Measurements from ENCODE around the gene ZNF276.
"Not testable (repeated sequence)": the region's sequence is repeated elsewhere in the genome, so short reads cannot be mapped to it uniquely, and the experiment has no call there.

The ZNF276 gene

GRCh38 chr16:89720813-89721545, at the start of gene ZNF276, which contains the start of gene VPS9D1:
Gene ZNF276 (plus strand): TSS chr16:89721537. CDS start chr16:89721641, 104 bp downstream.
Gene VPS9D1 (minus strand): TSS chr16:89720898. CDS start chr16:89720861, 37 bp downstream.
- ATAC-seq: peak; percentile 60 to 61

- ATAC-seq: not testable (repeated sequence)
These were observed 49.8 kb upstream of the ZNF276 start for GRCh38 chr16:89671565-89671964.

- no peak for ATAC-seq
These were observed 49.0 kb upstream of the ZNF276 start for GRCh38 chr16:89672177-89672941.

GRCh38 chr16:89678258-89678657, 43.1 kb upstream of the ZNF276 start:
- ATAC-seq: no peak

- no peak for ATAC-seq
These were observed 35.4 kb upstream of the ZNF276 start for GRCh38 chr16:89685916-89686315.

DNA sequence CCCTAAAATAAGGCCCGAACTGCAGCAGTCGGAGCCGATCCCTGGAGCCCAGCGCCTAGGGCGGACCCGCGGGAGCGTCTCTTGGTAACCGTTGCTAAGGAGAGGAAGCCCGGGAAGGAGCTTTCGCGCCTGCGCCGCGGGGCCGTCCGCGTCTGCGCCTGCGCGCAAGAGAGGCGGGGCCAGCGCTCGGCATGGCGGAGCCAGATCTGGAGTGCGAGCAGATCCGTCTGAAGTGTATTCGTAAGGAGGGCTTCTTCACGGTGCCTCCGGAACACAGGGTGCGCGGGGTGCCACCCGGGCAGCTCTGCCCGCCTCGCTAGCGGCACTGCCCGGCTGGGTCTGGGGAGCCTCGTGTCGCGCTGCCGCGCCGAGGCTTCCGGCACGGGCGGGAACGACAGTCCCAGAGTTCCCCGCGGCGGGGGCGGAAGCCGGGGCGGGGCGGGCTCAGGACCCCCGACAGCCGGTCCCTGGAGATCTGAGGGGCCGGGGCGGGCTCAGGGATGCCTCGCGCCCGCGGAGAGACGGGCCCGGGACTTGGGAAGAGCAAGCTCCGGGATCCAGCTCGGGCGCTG, 34.7 kb upstream of the ZNF276 start, which contains the start of gene CDK10:
Gene CDK10, plus strand, starts transcription at position 170 of the 572 bp plus-strand sequence. Its CDS starts 22 bp downstream, at position 192.
- ATAC-seq: peak; percentile 90 to 92

- peak; percentile 18 to 31 for ATAC-seq
These were observed 34.0 kb upstream of the ZNF276 start for GRCh38 chr16:89687092-89687940.

GRCh38 chr16:89688395-89688794, 32.9 kb upstream of the ZNF276 start:
- ATAC-seq: no peak

GRCh38 chr16:89689142-89689541, 32.2 kb upstream of the ZNF276 start:
- no peak for ATAC-seq

DNA sequence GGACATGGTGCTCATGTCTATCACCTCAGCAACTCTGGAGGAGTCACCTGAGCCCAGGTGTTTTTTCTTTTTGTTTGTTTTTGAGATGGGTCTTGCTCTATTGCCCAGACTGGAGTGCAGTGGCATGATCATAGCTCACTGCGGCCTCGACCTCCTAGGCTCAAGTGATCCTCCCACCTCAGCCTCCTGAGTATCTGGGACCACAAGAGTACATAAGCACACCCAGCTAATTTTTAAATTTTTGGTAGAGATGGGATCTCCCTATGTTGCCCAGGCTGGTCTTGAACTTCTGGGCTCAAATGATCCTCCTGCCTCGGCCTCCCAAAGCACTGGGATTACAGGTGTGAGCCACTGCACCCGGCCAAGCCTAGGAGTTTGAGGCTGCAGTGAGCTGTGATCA, 31.7 kb upstream of the ZNF276 start:
- ATAC-seq: not testable (repeated sequence)

DNA sequence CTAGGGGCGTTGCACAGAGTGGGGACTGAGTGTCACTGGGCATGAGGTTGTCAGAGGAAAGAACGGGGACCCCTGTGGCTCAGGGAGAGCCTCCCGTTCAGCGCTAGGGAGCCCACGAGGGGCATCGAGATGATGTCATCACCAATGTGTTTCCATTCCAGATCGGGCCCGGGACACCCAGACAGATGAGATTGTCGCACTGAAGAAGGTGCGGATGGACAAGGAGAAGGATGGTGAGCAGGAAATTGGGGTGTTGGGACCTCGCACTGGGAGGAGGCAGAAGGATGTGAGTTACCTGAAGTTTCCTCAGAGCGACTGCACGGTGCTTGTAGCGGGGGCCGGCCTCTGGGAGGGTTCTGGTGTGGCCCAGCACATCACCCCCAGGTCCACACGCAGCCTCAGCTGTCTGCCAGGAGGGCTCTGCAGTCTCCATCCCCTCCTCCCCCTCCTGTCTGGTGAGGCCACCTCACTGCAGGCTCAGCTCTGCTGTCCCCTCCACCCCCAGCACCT, 30.9 kb upstream of the ZNF276 start:
- ATAC-seq: no peak

DNA sequence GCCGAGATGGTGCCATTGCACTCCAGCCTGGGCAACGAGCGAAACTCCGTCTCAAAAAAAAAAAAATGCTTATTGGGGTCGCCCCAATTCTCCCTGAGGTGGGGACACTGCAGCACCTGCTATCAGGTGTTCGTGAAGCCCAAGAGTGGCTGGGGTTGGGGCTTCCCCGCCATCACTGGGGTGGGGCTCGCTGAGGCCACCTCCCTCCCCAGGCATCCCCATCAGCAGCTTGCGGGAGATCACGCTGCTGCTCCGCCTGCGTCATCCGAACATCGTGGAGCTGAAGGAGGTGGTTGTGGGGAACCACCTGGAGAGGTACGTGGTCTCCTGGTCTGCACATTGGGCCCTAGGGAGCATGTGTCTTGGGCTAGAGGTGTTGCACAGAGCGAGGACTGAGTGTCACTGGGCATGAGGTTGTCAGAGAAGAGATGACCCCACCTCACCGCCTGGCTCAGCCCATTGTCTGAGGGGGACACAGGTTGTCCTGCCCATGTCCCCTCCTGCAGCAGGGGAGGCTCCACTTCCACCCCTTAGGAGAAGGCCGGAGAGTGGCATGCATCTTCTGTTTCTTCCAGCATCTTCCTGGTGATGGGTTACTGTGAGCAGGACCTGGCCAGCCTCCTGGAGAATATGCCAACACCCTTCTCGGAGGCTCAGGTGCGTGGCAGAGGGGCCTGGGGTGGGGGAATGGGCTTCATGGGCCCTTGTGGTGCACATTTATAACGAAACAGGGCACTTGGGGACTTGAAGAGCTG, 29.9 kb upstream of the ZNF276 start:
- no peak for ATAC-seq

GRCh38 chr16:89691986-89692569, 29.3 kb upstream of the ZNF276 start:
- no peak for ATAC-seq

GRCh38 chr16:89693289-89693731, 28.0 kb upstream of the ZNF276 start:
- no peak for ATAC-seq

GRCh38 chr16:89693931-89694783, 27.2 kb upstream of the ZNF276 start:
- ATAC-seq: no peak

GRCh38 chr16:89694784-89695085, 26.6 kb upstream of the ZNF276 start:
- ATAC-seq: not testable (repeated sequence)

- ATAC-seq: no peak
These were observed 26.1 kb upstream of the ZNF276 start for GRCh38 chr16:89695086-89695874.

DNA sequence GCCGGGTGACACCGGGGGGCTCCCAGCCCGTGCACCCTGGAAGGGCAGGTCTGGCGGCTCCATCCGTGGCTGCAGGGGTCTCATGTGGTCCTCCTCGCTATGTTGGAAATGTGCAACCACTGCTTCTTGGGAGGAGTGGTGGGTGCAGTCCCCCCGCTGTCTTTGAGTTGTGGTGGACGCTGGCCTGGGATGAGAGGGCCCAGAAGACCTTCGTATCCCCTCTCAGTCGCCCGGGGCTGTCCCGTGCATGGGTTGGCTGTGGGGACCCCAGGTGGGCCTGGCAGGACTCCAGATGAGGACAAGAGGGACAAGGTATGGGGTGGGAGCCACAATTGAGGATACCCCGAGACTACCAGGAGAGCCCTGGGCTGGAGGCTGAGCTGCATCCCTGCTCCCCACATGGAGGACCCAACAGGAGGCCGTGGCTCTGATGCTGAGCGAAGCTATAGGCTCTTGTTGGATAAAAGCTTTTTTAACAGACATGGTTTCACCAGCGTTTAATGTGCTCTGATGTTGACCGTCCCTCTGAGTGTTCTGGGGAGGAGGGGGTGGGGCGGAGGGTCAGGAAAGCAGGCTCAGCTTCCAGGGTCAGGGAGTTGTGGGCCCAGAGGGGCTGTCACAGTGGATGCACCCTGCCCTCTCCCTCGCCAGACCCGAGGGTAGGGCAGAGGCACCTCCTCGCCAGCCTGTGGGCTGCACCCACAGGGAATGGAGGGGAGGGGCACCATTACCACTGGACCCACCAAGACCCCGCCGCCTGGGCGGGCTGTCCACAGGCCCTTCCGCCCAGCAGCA, 25.3 kb upstream of the ZNF276 start:
- ATAC-seq: no peak

All from activated CD4-positive, CD25-positive, alpha-beta regulatory T cell treated with anti-CD3 and anti-CD28 coated beads, Interleukin-2, amount 50 U/mL, for 24 hours (primary cell).